Colonic mucosa (tissue), 4 donors: Measurements from ENCODE around the gene PCSK5. TPM values are rescaled to one million over a fixed set of nuclear protein-coding genes. Genes with fewer than 3 reads are reported as not detected.

Source experiments
- DNase-seq: peaks from one replicate; pipeline ENCODE4 v3.0.0-alpha.2; 2020
- H3K27ac ChIP-seq: fragments of 200-600 bp; one replicate; pipeline ENCODE4 v1.8.0; 2021
- H3K27me3 ChIP-seq: fragments of 200-600 bp; one replicate; pipeline ENCODE4 v1.8.0; 2021
- H3K36me3 ChIP-seq: fragments of 200-600 bp; one replicate; pipeline ENCODE4 v1.8.0; 2021
- H3K4me1 ChIP-seq: fragments of 200-600 bp; one replicate; pipeline ENCODE4 v1.8.0; 2021; ENCODE audit warnings: mild to moderate bottlenecking
- H3K4me3 ChIP-seq: fragments of 200-600 bp; one replicate; pipeline ENCODE4 v1.8.0; 2021
- H3K9ac ChIP-seq, 2 donors: one replicate each; pipeline ENCODE4 v1.7.0; 2013; ENCODE audit warnings: control low read depth in 2 of 2, low read depth in 2 of 2, low read length in 2 of 2
- H3K9me3 ChIP-seq: fragments of 200-600 bp; one replicate; pipeline ENCODE4 v1.8.0; 2021
- intact Hi-C: fragments of 100-400 bp; cut with DNase I; formaldehyde crosslinking; loops from one replicate; pipeline ENCODE4 v1.14.1; 2022
- total RNA-seq, 2 donors: library from RNA; stranded (reverse); fragmentation: NEBNext Ultra II Directional in 1 of 2; extraction: Animal tissue kit (Norgen Biotek cat#: 25700) in 1 of 2; gene quantifications; one replicate each; pipeline ENCODE4 v1.2.1, GENCODE V29; 2021
- TF ChIP-seq, protein P1 (sequence below): fragments of 200-600 bp; IDR thresholded peaks from one replicate; pipeline ENCODE4 v1.8.0; 2022; ENCODE audit warnings: antibody characterized with exemption, mild to moderate bottlenecking
- donor health status: healthy.
- donor health status: DM: no; HTN: no; CAD: no.
- donor health status: DM: no; HTN: no; CAD: no.

PCSK5 gene
- total RNA-seq, 2 donors from 2014 or later: 36.7 to 55.3 TPM

- DNase-seq: no peak
- TF ChIP-seq, protein P1, sequence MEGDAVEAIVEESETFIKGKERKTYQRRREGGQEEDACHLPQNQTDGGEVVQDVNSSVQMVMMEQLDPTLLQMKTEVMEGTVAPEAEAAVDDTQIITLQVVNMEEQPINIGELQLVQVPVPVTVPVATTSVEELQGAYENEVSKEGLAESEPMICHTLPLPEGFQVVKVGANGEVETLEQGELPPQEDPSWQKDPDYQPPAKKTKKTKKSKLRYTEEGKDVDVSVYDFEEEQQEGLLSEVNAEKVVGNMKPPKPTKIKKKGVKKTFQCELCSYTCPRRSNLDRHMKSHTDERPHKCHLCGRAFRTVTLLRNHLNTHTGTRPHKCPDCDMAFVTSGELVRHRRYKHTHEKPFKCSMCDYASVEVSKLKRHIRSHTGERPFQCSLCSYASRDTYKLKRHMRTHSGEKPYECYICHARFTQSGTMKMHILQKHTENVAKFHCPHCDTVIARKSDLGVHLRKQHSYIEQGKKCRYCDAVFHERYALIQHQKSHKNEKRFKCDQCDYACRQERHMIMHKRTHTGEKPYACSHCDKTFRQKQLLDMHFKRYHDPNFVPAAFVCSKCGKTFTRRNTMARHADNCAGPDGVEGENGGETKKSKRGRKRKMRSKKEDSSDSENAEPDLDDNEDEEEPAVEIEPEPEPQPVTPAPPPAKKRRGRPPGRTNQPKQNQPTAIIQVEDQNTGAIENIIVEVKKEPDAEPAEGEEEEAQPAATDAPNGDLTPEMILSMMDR: no peak
- Histone ChIP-seq H3K4me1 (no peaks in the 10 kb centered on the region), H3K27me3 (no peaks in the 10 kb centered on the region), H3K27ac (no peak overlapping the region), H3K36me3 (no peaks in the 10 kb centered on the region), H3K9me3 (no peaks in the 10 kb centered on the region), H3K4me3 (no peak overlapping the region), H3K9ac (no peak overlapping the region)
- intact Hi-C loops: no loop called here
Measured at GRCh38 chr9:76338418-76338817, 447.9 kb downstream of the PCSK5 start.

- Histone ChIP-seq H3K36me3 (no peaks in the 10 kb centered on the region), H3K9me3 (no peaks in the 10 kb centered on the region), H3K27me3 (no peaks in the 10 kb centered on the region), H3K4me1 (no peaks in the 10 kb centered on the region), H3K4me3 (no peak overlapping the region), H3K9ac (no peak overlapping the region), H3K27ac (no peak overlapping the region)
- DNase-seq: no peak
- intact Hi-C loops: no loop called here
- TF ChIP-seq, protein P1: no peak
Measured at GRCh38 chr9:76341616-76342015, 451.1 kb downstream of the PCSK5 start.

GRCh38 chr9:76342201-76342600 lies 451.7 kb downstream of the PCSK5 start:
- no peak overlapping the region for H3K27ac ChIP-seq
- no peaks in the 10 kb centered on the region for H3K4me1 ChIP-seq
- H3K9me3 ChIP-seq: no peaks in the 10 kb centered on the region
- no peaks in the 10 kb centered on the region for H3K27me3 ChIP-seq
- H3K9ac ChIP-seq: no peak overlapping the region
- no peaks in the 10 kb centered on the region for H3K36me3 ChIP-seq
- TF ChIP-seq, protein P1: no peak
- intact Hi-C loops: no loop called here
- H3K4me3 ChIP-seq: no peak overlapping the region
- DNase-seq: no peak

DNA sequence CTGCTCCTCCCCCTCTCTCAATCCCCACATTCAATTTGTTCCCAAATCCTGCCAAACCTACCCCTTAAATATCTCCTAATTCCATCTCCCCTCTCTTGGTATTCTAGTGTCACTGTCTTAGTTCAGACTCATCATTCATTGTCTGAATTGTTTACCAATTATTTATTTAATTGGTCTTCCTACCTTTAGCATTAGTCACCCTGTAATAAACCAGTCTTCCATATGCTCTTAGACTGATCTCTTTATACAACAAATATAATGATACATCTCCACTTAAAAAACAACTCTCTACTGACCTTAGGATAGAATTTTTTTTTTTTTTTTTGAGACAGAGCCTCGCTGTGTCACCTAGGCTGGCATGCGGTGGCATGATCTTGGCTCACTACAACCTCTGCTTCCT lies 452.4 kb downstream of the PCSK5 start:
- DNase-seq: no peak
- Histone ChIP-seq H3K36me3 (no peaks in the 10 kb centered on the region), H3K27me3 (no peaks in the 10 kb centered on the region), H3K4me1 (no peaks in the 10 kb centered on the region), H3K9me3 (no peaks in the 10 kb centered on the region), H3K4me3 (no peak overlapping the region), H3K9ac (no peak overlapping the region), H3K27ac (no peak overlapping the region)
- TF ChIP-seq, protein P1: no peak
- intact Hi-C loops: no loop called here

DNA sequence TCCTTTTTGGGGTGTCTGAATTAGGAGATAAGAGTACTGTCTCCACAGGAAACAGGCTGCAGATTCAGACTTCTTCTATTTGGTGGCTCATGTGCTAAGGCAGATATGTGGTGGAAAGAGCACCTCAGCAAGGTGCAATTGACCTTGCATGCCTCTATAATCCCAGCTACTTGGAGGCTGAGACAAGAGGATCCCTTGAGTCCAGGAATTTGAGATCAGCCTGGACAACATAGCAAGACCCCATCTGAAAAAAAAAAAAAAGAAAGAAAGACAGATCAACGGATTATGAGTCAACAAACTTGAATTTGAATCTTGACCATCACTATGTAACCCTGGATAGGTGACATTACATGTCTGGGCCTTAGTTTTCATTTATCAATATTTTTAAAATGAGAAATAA lies 459.4 kb downstream of the PCSK5 start:
- Histone ChIP-seq H3K9ac (no peak overlapping the region), H3K4me3 (no peak overlapping the region), H3K9me3 (no peaks in the 10 kb centered on the region), H3K4me1 (no peaks in the 10 kb centered on the region), H3K36me3 (no peaks in the 10 kb centered on the region), H3K27me3 (no peaks in the 10 kb centered on the region), H3K27ac (no peak overlapping the region)
- TF ChIP-seq, protein P1: no peak
- intact Hi-C loops: no loop called here
- no peak for DNase-seq

GRCh38 chr9:76351006-76351405 lies 460.5 kb downstream of the PCSK5 start:
- no peak overlapping the region for H3K4me3 ChIP-seq
- H3K27me3 ChIP-seq: no peaks in the 10 kb centered on the region
- no peaks in the 10 kb centered on the region for H3K4me1 ChIP-seq
- H3K9me3 ChIP-seq: no peaks in the 10 kb centered on the region
- no peak overlapping the region for H3K9ac ChIP-seq
- H3K27ac ChIP-seq: no peak overlapping the region
- no peak for DNase-seq
- H3K36me3 ChIP-seq: no peaks in the 10 kb centered on the region
- intact Hi-C loops: no loop called here
- TF ChIP-seq, protein P1: no peak
